ENCODE results near the gene ARHGEF1.
"Not testable (repeated sequence)": the region's sequence is repeated elsewhere in the genome, so short reads cannot be mapped to it uniquely, and the experiment has no call there.

Gene ARHGEF1

GRCh38 chr19:41910992-41911888 lies 28.3 kb downstream of the ARHGEF1 start:
- H3K4me3 ChIP-seq (ENCODE audit: low read depth, low read length): no peak overlapping the region
- H3K9ac ChIP-seq (ENCODE audit: low read depth, low read length): no peak overlapping the region
- no peaks in the 10 kb centered on the region for H3K36me3 ChIP-seq (ENCODE audit: control insufficient read depth, insufficient read depth, low read length)
- H3K4me1 ChIP-seq (ENCODE audit: control insufficient read depth, insufficient read depth, low read length): no peaks in the 10 kb centered on the region
- H3K27me3 ChIP-seq (ENCODE audit: control insufficient read depth, insufficient read depth, low read length): peaks cover 72% of the 10 kb centered on the region
- H3K9me3 ChIP-seq (ENCODE audit: control insufficient read depth, insufficient read depth, low read length): no peaks in the 10 kb centered on the region

- Histone ChIP-seq H3K27me3 (ENCODE audit: control insufficient read depth, insufficient read depth, low read length) (peaks cover 81% of the 10 kb centered on the region), H3K4me1 (ENCODE audit: control insufficient read depth, insufficient read depth, low read length) (no peaks in the 10 kb centered on the region), H3K9ac (ENCODE audit: low read depth, low read length) (no peak overlapping the region), H3K36me3 (ENCODE audit: control insufficient read depth, insufficient read depth, low read length) (no peaks in the 10 kb centered on the region), H3K4me3 (ENCODE audit: low read depth, low read length) (peak overlapping the region; percentile 54), H3K9me3 (ENCODE audit: control insufficient read depth, insufficient read depth, low read length) (no peaks in the 10 kb centered on the region)
Observed at GRCh38 chr19:41911889-41912731, 29.1 kb downstream of the ARHGEF1 start.

- H3K36me3 ChIP-seq (ENCODE audit: control insufficient read depth, insufficient read depth, low read length): no peaks in the 10 kb centered on the region
- H3K4me1 ChIP-seq (ENCODE audit: control insufficient read depth, insufficient read depth, low read length): no peaks in the 10 kb centered on the region
- no peak overlapping the region for H3K9ac ChIP-seq (ENCODE audit: low read depth, low read length)
- H3K9me3 ChIP-seq (ENCODE audit: control insufficient read depth, insufficient read depth, low read length): no peaks in the 10 kb centered on the region
- H3K27me3 ChIP-seq (ENCODE audit: control insufficient read depth, insufficient read depth, low read length): peaks cover 89% of the 10 kb centered on the region
- H3K4me3 ChIP-seq (ENCODE audit: low read depth, low read length): peak overlapping the region; percentile 54
Observed at GRCh38 chr19:41912899-41913537, 30.0 kb downstream of the ARHGEF1 start.

- Histone ChIP-seq H3K9ac (ENCODE audit: low read depth, low read length) (no peak overlapping the region), H3K4me1 (ENCODE audit: control insufficient read depth, insufficient read depth, low read length) (no peaks in the 10 kb centered on the region), H3K9me3 (ENCODE audit: control insufficient read depth, insufficient read depth, low read length) (no peaks in the 10 kb centered on the region), H3K4me3 (ENCODE audit: low read depth, low read length) (peak overlapping the region; percentile 54), H3K27me3 (ENCODE audit: control insufficient read depth, insufficient read depth, low read length) (peaks cover 96% of the 10 kb centered on the region), H3K36me3 (ENCODE audit: control insufficient read depth, insufficient read depth, low read length) (no peaks in the 10 kb centered on the region)
Observed at GRCh38 chr19:41913538-41914423, 30.8 kb downstream of the ARHGEF1 start.

GRCh38 chr19:41914424-41914834 lies 31.4 kb downstream of the ARHGEF1 start:
- H3K4me1 ChIP-seq (ENCODE audit: control insufficient read depth, insufficient read depth, low read length); H3K36me3 ChIP-seq (ENCODE audit: control insufficient read depth, insufficient read depth, low read length); H3K9me3 ChIP-seq (ENCODE audit: control insufficient read depth, insufficient read depth, low read length); H3K9ac ChIP-seq (ENCODE audit: low read depth, low read length): not testable (repeated sequence)
- peaks cover 97% of the 10 kb centered on the region for H3K27me3 ChIP-seq (ENCODE audit: control insufficient read depth, insufficient read depth, low read length)
- peak overlapping the region; percentile 54 for H3K4me3 ChIP-seq (ENCODE audit: low read depth, low read length)

GRCh38 chr19:41915021-41915775 lies 32.2 kb downstream of the ARHGEF1 start:
- no peaks in the 10 kb centered on the region for H3K4me1 ChIP-seq (ENCODE audit: control insufficient read depth, insufficient read depth, low read length)
- peaks cover 97% of the 10 kb centered on the region for H3K27me3 ChIP-seq (ENCODE audit: control insufficient read depth, insufficient read depth, low read length)
- peak overlapping the region; percentile 43 for H3K4me3 ChIP-seq (ENCODE audit: low read depth, low read length)
- no peaks in the 10 kb centered on the region for H3K9me3 ChIP-seq (ENCODE audit: control insufficient read depth, insufficient read depth, low read length)
- H3K36me3 ChIP-seq (ENCODE audit: control insufficient read depth, insufficient read depth, low read length): no peaks in the 10 kb centered on the region
- no peak overlapping the region for H3K9ac ChIP-seq (ENCODE audit: low read depth, low read length)

DNA sequence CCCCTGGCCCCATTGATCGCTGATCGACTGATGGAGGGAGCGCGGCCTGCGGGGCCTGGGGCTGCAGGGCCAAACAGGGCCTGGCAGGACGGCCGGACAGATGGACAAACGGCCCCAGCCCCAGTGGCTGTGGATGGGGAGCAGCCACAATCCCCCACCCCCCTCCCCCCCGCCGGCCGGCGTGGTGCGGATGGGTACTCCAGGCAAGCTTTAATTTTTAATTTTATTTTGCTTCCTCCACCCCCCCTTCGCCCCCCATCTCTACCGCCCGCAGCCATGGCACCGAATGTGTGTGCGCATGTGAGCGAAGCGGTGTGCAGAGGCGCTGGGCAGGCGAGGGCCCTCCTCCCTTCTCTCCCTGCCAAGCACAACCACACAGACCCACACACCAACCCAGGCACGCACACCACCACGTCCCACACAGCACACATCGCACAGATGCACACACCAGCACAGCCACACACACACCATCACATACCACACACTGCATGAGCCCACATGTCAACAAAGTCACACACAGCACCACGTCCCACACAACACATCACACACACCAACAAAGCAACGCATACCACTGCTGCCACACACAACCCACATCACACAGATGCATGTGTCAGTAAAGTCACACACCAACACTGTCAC lies 32.9 kb downstream of the ARHGEF1 start:
- H3K9ac ChIP-seq (ENCODE audit: low read depth, low read length): no peak overlapping the region
- H3K27me3 ChIP-seq (ENCODE audit: control insufficient read depth, insufficient read depth, low read length): peaks cover 97% of the 10 kb centered on the region
- H3K36me3 ChIP-seq (ENCODE audit: control insufficient read depth, insufficient read depth, low read length): no peaks in the 10 kb centered on the region
- no peaks in the 10 kb centered on the region for H3K4me1 ChIP-seq (ENCODE audit: control insufficient read depth, insufficient read depth, low read length)
- H3K4me3 ChIP-seq (ENCODE audit: low read depth, low read length): no peak overlapping the region
- no peaks in the 10 kb centered on the region for H3K9me3 ChIP-seq (ENCODE audit: control insufficient read depth, insufficient read depth, low read length)

DNA sequence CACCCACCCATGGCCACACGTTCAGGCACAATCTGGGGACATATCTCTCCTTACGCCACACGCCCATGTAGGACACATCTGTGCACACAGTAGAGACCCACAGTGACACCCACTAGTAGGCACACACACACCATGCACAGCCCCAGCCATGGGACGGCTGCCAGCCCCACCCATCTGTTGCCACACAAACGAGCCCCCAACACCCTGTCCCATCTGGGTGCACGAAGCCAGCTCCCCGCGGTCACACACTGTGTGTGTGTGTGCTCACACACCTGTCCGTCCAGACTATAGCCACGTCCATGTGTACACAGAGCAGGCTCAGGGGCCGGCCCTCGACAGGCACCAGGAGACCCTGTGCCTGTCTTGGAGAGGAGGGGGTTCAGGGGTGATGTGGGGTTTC lies 34.7 kb downstream of the ARHGEF1 start:
- H3K27me3 ChIP-seq (ENCODE audit: control insufficient read depth, insufficient read depth, low read length): peaks cover 97% of the 10 kb centered on the region

GRCh38 chr19:41918095-41918494 lies 35.1 kb downstream of the ARHGEF1 start:
- peaks cover 97% of the 10 kb centered on the region for H3K27me3 ChIP-seq (ENCODE audit: control insufficient read depth, insufficient read depth, low read length)
- H3K4me3 ChIP-seq (ENCODE audit: low read depth, low read length): no peak overlapping the region
- no peak overlapping the region for H3K9ac ChIP-seq (ENCODE audit: low read depth, low read length)
- H3K9me3 ChIP-seq (ENCODE audit: control insufficient read depth, insufficient read depth, low read length): no peaks in the 10 kb centered on the region
- no peaks in the 10 kb centered on the region for H3K4me1 ChIP-seq (ENCODE audit: control insufficient read depth, insufficient read depth, low read length)
- H3K36me3 ChIP-seq (ENCODE audit: control insufficient read depth, insufficient read depth, low read length): no peaks in the 10 kb centered on the region

More for the DNA sequence above, 34.7 kb downstream of the ARHGEF1 start:
- Histone ChIP-seq H3K36me3 (ENCODE audit: control insufficient read depth, insufficient read depth, low read length) (no peaks in the 10 kb centered on the region), H3K4me1 (ENCODE audit: control insufficient read depth, insufficient read depth, low read length) (no peaks in the 10 kb centered on the region), H3K4me3 (ENCODE audit: low read depth, low read length) (no peak overlapping the region), H3K9me3 (ENCODE audit: control insufficient read depth, insufficient read depth, low read length) (no peaks in the 10 kb centered on the region), H3K9ac (ENCODE audit: low read depth, low read length) (no peak overlapping the region)

- H3K36me3 ChIP-seq (ENCODE audit: control insufficient read depth, insufficient read depth, low read length): no peaks in the 10 kb centered on the region
- H3K9ac ChIP-seq (ENCODE audit: low read depth, low read length): no peak overlapping the region
- H3K4me3 ChIP-seq (ENCODE audit: low read depth, low read length): no peak overlapping the region
- no peaks in the 10 kb centered on the region for H3K9me3 ChIP-seq (ENCODE audit: control insufficient read depth, insufficient read depth, low read length)
- H3K4me1 ChIP-seq (ENCODE audit: control insufficient read depth, insufficient read depth, low read length): no peaks in the 10 kb centered on the region
- peaks cover 95% of the 10 kb centered on the region for H3K27me3 ChIP-seq (ENCODE audit: control insufficient read depth, insufficient read depth, low read length)
Observed at GRCh38 chr19:41918653-41919244, 35.8 kb downstream of the ARHGEF1 start.
